HG03108 (cell line): ENCODE results near the gene SPATA32.

Source experiments
- ATAC-seq: cut with Tn5 transposase; IDR thresholded peaks from one replicate; pipeline ENCODE4 v1.9.1; 2021; ENCODE audit warnings: moderate library complexity; ENCODE audit not compliant: unreplicated experiment

Gene SPATA32

DNA sequence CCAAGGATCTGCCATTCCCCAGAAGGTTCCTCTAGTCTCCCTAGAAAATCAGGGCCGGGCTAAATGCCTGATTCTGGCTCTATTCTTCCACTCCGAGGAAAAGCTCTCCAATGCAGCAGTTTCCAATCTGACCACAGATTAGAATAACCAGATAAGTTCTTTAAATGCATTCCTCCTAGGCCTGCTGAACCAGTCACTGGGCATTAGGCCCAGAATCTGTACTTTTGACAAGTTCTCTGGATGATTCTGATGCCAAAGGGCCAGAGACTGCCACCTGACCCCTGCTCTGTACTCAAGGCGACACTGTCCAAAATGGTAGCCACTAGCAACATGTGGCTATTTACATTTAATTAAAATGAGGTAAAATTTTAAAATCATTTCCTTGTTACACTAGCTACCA is 32.6 kb upstream of the SPATA32 start:
- no peak for ATAC-seq

DNA sequence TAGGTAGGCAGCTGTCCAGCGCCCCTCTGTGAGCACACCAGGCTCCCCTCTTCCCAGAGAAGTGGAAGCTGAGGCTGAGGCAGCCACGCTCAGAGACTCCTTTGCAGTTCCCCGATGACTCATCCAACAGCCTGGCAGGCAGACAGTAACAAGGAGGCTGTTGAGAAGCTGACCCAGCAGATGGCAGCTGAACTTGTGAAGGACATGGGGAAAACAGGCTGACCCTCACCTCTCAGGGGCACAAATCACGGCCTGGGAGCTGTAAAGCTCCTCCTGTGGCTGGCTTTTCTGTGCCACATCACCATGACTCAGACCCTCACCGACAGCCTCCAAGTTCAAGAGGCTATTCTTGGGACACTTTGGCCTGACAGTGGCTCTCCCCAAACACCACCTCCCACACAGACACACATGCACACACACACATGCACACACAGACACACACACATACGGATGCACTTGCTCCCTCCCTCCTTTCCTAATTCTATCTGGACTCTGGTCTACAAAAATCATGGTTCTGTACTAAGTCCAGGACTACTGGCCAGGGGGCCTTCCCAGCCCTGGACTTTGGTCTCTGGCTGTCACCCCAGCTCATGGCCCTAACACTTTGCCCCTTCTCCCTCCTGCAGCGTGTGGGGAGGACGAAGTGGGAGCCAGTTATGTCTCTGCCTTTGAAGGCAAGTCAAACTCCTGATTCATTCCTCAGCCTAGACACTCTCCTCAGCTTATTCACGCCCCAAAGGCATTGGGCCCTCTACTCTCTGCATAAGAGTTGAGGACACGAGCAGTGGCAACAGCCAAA is 31.7 kb upstream of the SPATA32 start:
- ATAC-seq = peak; percentile 45

DNA sequence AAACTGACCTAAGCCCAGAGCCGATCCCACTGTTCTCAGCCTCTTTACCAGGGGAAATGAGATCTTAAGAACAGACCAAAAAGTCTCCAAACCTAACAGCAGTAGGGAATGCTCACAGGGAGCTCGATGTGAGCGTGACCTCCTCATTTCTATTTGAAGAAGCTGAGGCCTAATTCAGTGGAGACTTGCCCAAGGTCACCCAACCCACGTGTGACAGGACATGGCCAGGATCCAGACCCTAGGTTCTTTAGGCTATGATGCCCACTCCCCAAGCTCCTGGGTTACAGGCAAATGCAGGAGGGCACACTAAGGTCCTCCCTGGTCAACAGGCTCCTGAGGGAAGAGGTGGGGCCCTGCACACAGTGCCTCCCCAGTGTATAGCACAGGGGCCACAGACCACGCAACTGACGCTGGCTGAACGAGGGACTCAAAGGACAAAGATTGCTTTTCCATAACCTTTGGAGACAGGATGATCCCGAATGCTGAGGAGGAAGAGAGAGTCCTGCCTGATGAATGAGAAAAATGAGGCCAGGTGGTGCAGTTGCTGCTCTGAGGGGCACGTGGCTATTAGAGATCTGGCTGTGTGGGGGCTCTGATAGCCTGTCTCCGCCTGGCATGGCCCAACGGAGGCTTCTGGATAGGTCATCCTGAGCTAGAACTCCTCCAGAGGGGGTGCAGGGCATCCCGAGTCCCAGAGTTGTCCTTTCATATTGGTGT is 31.0 kb upstream of the SPATA32 start:
- ATAC-seq = no peak

DNA sequence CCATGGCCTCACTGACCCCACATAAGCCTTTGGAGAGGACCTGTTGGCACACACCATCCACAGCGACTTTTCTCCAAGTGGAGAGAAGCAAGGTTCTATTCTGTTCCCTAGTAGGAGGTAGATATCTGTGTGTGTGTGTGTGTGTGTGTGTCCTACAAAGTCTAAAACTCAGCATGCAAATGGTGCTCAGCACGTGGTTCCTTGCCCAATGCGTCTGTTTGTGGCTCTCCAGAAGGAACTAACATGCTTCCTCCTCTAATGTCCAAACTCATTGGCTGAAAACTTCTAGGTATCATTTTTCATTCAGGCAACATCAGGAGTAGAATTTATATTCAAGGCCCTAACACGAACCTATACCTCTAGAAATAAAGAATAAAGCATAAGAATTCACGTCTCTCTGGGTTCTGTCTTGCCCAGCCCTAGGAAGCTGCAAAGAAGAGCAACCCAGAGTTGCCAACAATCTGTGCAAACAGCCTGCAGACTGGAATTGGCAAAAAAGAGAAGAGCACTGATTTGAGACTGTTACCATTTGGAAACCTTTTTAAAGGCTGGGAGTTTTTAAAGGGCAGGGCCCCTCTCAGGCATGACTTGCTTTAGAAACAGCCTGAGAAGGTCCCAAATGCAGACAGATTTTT is 29.4 kb upstream of the SPATA32 start:
- no peak for ATAC-seq

DNA sequence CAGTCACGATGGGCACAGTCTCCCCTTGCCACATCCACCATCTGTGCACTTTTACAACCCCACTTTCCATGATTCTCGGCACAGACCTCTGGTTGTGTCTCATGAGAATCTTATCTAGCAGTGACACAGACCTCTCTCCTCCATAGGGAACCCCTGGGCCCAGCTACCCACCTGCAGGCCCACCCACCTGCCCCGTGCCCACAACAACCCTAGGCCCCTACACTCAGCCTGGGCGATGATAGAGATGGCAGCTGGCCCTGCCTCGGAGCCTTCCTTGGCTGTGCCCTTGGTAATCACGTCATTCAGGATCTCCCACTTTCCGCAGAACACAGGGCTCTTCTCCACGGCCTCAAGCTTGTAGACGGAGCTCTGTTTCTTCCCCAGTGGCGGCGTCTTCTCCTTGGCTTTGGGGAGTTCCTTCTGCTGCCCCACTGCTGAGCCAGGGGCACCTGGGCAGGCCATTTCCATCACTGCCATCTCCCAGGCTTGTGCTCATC is 28.4 kb upstream of the SPATA32 start:
- no peak for ATAC-seq

DNA sequence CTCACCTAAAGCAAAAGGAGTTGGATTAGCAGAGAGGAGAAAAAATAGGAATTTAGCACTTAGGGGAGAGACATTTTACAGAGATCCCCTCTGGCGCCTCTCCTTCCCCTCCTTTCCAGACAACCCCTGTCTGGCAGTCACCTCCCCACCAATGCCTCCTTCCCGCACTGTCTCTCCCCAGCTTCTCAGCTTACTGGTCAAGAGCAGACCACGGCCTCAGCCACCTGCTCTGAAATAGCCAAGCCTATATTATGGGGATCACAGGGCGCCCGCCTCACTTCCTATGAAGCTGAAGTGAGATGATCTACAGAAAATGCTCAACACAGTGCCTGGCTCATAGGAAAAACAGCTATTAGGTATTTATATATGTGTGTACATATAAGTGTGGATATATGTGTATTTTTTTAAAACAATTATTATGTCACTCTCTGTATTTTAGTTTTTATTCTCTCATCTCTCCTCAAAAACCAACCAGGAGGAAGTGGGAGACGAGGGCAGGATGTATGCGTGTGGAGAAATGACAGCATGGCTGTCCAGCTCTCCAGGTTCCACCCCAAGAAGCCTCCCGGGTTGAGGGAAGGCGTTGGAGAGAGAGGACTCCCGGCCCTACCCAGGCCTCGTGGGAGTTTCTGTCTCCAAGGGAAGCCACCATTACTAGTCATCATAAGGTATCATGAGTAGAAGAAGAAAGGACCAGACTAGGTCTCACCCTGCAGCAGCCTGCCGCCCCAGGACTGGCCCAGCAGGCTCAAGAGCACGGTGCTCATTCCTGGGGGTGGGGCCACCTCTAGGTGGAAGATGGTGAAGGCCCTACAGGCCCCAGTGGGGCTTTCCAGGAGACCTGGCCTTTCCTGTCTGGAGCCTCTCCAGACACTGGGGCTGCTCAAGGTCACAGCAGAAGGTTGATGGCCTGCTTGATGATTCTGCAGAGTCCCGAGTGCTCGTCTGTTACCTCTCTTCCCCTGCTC is 27.7 kb upstream of the SPATA32 start:
- no peak for ATAC-seq

DNA sequence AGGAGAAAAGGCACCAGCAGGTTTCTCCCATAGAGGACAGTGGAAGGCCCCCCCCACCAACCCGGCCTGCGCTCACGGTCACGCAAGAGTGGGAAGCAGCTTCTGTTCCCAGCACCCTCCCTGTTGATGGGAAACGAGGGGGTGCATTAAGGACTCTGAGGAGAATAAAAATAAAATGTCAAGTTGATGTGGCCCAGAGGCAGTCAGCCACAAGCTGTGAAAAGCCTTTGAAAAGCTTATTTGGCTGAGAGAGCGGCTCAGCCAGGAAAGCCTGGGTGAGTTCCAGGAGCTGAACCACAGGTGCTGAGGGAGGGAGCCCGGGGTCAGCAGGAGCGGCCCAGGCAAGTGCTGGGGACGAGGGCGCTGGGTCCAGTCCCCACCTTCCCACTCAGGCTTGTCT is 26.9 kb upstream of the SPATA32 start:
- ATAC-seq = no peak

DNA sequence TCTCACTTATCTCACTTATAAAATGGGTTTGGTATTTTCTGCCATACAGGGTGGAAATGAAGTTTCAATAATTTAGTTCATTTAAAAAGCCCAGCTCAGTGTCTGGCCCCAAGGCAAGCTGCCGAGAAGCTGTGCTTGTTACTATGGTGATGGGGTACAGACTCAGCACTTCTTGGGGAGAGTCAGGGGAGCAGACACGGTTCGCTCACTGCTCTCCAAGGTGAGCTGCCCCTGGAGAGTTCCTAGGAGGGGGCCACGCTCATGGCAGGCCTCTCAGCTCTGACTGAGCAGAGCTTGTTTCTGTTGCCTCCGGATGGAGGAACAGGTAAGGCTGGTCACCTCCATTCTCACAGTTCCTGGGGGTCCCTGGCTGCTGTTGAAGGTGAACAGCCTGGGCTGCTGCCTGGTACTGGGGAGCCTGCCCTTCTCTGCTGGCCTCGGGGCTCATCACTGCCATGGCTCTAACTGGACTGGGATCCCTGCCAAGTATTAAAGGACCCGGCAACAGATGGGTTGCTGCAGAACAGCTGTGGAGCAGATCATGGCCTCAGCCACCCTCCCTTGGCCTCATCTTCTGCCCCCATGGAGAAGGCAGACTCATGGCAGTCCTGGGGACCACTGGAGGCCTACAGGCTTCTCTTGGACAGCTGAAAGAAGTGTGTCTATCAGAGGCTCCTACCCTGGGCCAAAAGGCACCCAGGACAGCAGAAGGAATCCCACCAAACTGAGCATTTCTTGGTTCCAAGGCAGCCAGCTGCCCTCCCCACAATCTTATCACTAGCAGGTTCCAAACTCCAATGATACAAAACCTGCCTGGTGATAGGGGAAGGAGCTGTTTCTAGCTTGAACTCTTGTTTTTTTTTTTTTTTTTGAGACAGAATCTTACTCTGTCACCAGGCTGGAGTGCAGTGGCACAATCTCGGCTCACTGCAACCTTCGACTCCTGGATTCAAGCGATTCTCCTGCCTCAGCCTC is 25.9 kb upstream of the SPATA32 start:
- ATAC-seq = no peak

DNA sequence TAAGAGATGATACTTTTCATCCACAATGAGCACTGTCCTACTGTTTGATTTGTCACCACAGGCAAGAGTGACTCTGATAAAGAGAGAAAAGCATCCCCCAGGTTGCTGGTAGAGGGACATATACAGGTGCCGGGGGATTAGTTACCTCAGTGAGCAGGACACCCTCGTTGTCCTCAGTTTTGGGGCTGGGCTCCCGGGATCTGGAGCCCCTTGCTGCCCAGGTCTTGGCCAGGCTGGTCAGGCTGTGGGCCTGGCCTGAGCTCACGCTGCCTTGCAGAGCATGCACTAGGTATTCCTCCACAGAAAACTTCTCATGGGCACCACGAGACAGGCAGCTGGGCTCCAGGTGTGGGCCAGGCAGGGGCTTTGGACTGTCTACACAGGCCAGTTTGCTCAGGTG is 24.4 kb upstream of the SPATA32 start:
- ATAC-seq = no peak

DNA sequence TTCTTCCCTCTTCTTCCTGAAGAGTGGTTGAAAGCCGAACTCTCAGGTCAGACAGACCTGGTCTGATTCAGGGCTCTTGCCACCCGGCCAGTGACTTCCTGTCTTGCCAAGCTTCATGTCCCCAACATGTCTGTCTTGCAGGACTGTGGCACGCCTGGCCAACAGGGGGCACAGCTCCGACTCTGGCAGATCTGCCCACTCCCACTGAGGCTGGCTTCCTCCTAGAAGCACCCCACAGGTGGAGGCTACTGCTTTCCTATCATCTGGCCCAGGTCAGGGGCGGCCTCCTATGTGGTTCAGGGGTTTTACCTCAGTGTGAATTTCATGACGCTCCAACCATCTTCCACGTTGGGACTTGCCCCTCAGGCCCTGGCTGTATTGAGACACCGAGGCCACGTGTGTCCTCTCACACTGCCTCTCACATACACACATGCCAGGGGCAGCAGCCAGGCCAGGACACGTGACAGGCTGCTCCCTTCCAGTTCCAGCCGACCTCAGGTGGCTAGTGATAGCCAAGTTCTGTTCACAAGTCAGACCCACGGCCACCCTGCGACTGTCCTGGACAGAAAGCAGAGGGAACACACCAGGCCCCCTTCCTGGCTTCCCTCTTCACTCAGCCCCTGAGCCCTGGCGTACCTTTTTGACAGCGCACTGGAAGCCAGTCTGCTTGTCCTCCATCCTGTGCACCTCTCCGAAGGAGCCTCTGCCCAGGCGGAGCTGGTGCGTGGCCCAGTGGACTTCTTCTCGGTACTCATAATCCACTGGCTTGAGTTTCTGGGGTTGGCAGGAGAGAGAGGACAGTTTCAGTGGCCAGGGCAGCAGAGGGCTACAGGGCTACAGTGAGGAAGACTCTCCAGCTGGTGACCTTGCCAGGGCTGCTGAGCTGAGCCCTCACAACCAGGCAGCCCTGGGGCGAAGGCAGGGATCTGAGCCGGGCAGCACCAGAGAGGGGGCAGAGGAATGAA is 22.6 kb upstream of the SPATA32 start:
- ATAC-seq = no peak

DNA sequence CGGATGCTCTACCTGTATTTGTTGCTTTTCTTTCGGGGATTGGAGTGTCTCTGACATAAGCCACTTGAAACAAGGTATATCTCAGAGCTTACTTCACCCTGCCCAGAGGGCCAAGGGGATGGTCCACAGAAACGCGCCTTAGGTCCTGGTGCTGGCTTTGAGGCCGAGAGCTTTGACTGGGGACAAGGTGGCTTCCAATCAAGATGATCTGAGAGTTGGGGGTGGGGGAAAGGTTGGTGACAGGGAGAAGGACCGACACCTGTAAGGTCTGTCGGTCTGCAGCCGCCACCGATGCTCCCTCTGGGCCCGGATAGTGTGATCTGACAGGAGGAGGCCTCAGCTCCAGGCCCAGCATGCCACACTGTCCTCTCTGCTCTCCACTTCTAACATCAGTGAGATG is 21.8 kb upstream of the SPATA32 start:
- no peak for ATAC-seq

DNA sequence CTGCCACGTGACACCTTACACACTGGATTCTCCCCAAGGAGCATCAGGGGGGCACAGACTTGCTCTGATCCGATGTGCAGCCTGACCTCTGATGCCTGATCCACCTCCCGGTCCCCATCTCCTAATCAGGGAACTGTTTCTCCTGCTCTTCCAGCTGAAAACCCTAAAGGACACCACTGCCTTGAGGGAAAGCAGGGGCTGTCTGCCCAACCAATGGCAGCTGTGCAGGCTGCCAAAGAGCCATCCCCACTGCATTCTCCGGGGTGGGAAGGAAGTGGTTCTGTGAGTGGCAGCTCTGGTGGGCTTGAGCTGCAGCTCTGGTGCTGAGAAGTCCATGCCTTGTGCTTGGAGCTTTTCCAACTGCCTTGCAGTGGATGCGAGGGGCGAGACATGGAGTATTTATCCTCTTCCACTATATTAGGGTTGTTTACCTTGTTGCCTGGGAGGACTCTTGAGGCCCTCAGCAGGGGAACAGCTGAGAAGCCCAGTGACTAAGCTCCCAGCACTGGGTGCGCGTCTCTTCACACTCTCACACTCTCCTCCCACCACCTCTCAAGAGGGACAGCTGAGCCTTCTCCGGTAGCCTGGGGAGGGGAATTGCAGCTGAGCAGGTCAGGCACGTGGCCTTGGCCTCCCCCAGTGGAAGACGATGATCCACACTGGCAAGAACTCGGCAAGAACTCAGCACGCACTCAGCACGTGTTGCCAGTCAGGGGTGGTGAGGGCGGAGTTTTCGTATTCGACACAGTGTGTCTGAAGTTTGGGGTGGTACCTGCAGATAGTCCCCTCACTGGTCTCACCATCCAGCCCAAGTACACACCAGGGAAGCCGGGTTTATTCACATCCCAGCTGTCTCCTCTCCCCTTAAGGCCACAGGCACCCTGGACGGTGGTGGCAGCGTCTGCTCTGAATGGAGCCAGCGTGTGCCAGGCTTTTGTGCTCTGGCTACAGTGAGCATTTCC is 21.1 kb upstream of the SPATA32 start:
- no peak for ATAC-seq

DNA sequence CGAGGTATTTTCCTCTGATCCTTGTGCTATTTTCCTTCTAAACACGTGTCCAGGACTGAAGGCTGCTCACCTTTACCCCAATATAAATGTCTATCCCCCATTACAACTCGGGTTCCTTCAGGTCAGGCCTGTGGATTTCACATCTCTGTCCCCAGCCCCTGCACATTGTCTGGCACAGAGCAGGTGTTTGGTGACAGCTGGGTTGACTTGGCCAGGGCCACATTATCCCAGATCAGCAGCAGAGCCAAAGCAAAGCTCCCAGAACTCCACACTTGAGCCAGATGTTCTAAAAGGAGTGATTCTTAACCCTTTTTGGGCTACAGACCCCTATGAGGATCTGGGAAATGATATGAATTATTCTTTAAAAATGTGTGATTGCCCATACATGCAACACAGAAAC is 18.0 kb upstream of the SPATA32 start:
- ATAC-seq = no peak

DNA sequence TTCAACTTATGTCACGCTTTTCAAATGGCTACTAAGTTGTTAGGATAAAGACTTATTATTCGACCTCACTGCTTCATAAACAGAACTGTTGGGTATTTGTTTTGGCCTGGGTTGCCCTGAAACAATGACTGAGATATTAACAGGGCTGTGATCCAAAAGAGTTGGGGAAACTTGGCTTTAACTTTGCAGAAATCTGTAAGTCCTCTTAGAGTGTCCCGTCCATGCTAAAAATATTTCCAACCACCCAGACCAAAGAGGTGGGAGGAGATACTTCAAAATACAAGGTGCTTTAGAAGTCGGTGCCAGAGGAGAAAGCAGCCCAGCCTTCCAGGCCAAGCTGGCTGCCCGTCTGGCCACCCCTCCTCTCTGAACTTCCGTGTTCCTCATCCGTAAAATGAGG is 16.1 kb upstream of the SPATA32 start:
- ATAC-seq = no peak

DNA sequence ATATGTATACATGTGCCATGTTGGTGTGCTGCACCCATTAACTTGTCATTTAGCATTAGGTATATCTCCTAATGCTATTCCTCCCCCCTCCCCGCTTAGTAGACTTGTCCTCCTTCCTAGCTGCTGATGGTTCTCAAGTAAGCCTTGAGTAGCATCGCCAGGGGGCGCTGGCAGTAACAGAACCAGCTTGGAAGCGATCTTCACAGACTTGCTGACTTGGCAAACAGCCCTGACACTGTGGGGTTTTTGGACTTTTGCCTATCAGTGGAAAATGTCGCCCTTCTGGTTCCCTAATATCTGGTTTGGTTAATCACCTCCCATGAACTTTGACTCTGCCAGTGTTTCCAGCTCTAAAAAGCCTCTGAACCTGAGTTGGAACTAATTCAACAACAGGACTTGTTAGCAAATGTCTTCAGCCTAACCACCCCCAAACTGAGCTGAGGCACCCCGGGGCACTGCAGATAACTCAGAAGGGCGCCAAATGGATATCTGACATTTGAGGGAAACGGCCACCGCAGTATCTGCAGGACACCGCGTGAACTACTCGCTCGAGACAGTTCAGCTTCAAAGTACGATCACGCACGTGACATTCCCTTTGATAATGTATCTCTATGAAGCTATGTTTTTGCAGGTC is 15.4 kb upstream of the SPATA32 start:
- peak; percentile 72 for ATAC-seq

DNA sequence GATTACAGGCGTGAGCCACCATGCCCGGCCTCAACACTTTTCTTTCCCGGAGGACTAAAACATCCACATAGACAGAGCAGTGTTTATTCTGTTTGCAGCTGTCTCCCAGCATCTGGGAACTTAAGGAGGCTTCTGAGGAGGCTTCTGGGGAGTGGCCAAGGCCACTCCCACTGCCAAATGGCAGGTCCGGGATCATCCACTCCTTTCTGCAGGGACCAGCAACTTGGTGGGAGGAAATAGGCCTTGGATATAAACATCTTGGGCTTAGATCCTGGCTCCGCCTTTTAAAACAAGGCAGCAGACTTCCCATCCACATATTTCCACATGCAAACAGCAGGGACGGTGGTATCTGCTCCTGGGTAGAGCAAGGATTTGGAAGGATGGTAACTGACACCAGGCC is 14.1 kb upstream of the SPATA32 start:
- no peak for ATAC-seq

DNA sequence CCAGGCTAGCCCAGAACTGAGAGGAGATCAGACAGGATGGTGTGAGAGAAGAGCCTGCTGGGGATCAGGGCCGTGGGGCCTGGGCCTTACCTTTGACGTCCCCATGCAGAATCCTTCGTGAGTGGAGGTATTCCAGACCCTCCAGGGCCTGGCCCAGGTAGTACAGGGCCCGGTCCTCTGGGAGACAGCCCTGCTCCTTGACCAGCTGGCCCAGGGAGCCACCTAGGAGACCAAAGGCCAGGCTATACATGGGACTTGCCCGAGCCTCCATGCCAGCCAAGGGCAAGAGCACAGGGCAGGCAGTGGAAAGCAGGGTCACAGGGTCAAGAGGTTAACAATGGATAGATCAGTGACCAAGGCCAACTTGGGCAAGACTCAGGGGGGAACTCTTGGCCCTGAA is 12.1 kb upstream of the SPATA32 start:
- no peak for ATAC-seq
